ENCODE data around the gene PIANP. TPM values are rescaled to one million over a fixed set of nuclear protein-coding genes. Genes with fewer than 3 reads are reported as not detected.

PIANP gene
- total and polyA plus RNA-seq, 10 of the 15 experiments (the other 5 are each of a cell fraction or from before 2014, with no cell fraction given) = 0.08 to 0.12 (median 0.08) TPM; not detected in 7

GRCh38 chr12:6723607-6724408 is 23.2 kb upstream of the PIANP start, which contains the start of gene COPS7A (continued):
- TF ChIP-seq, protein P1, sequence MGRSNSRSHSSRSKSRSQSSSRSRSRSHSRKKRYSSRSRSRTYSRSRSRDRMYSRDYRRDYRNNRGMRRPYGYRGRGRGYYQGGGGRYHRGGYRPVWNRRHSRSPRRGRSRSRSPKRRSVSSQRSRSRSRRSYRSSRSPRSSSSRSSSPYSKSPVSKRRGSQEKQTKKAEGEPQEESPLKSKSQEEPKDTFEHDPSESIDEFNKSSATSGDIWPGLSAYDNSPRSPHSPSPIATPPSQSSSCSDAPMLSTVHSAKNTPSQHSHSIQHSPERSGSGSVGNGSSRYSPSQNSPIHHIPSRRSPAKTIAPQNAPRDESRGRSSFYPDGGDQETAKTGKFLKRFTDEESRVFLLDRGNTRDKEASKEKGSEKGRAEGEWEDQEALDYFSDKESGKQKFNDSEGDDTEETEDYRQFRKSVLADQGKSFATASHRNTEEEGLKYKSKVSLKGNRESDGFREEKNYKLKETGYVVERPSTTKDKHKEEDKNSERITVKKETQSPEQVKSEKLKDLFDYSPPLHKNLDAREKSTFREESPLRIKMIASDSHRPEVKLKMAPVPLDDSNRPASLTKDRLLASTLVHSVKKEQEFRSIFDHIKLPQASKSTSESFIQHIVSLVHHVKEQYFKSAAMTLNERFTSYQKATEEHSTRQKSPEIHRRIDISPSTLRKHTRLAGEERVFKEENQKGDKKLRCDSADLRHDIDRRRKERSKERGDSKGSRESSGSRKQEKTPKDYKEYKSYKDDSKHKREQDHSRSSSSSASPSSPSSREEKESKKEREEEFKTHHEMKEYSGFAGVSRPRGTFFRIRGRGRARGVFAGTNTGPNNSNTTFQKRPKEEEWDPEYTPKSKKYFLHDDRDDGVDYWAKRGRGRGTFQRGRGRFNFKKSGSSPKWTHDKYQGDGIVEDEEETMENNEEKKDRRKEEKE (IDR thresholded peaks at IDR 0.05) = no peak
- no peak for TF ChIP-seq ZNF24 (IDR thresholded peaks at IDR 0.05)
- peak; percentile 66 for TF ChIP-seq TAF1 (IDR thresholded peaks at IDR 0.05; ENCODE audit: borderline replicate concordance, low read depth, low read length)
- no peak for TF ChIP-seq NFXL1 (IDR thresholded peaks at IDR 0.05; ENCODE audit: borderline replicate concordance)
- no peak for TF ChIP-seq CBX5 (IDR thresholded peaks at IDR 0.05; ENCODE audit: low read depth)
- TF ChIP-seq, protein P2, sequence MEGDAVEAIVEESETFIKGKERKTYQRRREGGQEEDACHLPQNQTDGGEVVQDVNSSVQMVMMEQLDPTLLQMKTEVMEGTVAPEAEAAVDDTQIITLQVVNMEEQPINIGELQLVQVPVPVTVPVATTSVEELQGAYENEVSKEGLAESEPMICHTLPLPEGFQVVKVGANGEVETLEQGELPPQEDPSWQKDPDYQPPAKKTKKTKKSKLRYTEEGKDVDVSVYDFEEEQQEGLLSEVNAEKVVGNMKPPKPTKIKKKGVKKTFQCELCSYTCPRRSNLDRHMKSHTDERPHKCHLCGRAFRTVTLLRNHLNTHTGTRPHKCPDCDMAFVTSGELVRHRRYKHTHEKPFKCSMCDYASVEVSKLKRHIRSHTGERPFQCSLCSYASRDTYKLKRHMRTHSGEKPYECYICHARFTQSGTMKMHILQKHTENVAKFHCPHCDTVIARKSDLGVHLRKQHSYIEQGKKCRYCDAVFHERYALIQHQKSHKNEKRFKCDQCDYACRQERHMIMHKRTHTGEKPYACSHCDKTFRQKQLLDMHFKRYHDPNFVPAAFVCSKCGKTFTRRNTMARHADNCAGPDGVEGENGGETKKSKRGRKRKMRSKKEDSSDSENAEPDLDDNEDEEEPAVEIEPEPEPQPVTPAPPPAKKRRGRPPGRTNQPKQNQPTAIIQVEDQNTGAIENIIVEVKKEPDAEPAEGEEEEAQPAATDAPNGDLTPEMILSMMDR (IDR thresholded peaks at IDR 0.05 in 2 of 3, conservative IDR thresholded peaks at IDR 0.05 in 1 of 3; ENCODE audit: control insufficient read depth in 2 of 3, extremely low read depth in 1 of 3, insufficient read depth in 1 of 3, low read depth in 3 of 3, low read length in 3 of 3) = peak in 1 of 3 experiments; percentile 10; a peak in 1 of 6 replicates
- no peak for TF ChIP-seq PAX8 (IDR thresholded peaks at IDR 0.05)
- peak; percentile 6; the same call in 1 of the 2 replicates for TF ChIP-seq SMC3 (IDR thresholded peaks at IDR 0.05; ENCODE audit: borderline replicate concordance, low read length)
- peak; percentile 80 for TF ChIP-seq SKIL (IDR thresholded peaks at IDR 0.05; ENCODE audit: low read depth, poor library complexity, severe bottlenecking)
- TF ChIP-seq POU2F2 (IDR thresholded peaks at IDR 0.05; ENCODE audit: borderline replicate concordance, low read depth, low read length) = peak; percentile 62; the same call in 2 of the 3 replicates
- peak; percentile 72 for TF ChIP-seq NR2F1 (conservative IDR thresholded peaks at IDR 0.05)
- TF ChIP-seq MTA2 (IDR thresholded peaks at IDR 0.05; ENCODE audit: low read depth) = 0 out of 2 replicates have a peak, but pooled peaks have one; percentile 17
- TF ChIP-seq CREB1 (IDR thresholded peaks at IDR 0.05; ENCODE audit: low read depth) = peak; percentile 96
- TF ChIP-seq SPI1 (IDR thresholded peaks at IDR 0.05; ENCODE audit: borderline replicate concordance, insufficient read depth, low read depth, low read length) = peak; percentile 67; the same call in 1 of the 2 replicates
- peak; percentile 88 for TF ChIP-seq KLF5 (IDR thresholded peaks at IDR 0.05; ENCODE audit: partially characterized antibody)
- peak; percentile 67 for TF ChIP-seq SMAD1 (IDR thresholded peaks at IDR 0.05; ENCODE audit: low read depth, partially characterized antibody)
- no peak for TF ChIP-seq HDAC2 (IDR thresholded peaks at IDR 0.05)
- TF ChIP-seq BRCA1 (IDR thresholded peaks at IDR 0.05; ENCODE audit: low read depth, low read length) = no peak; the same call in 1 of the 2 replicates
- peak; percentile 79; the same call in 1 of the 2 replicates for TF ChIP-seq BACH1 (IDR thresholded peaks at IDR 0.05; ENCODE audit: borderline replicate concordance)
- TF ChIP-seq NR2C1 (IDR thresholded peaks at IDR 0.05) = peak; percentile 88
- TF ChIP-seq MYB (IDR thresholded peaks at IDR 0.05; ENCODE audit: borderline replicate concordance, low read depth, low read length) = no peak
- peak; percentile 78; the same call in 1 of the 2 replicates for TF ChIP-seq PML (IDR thresholded peaks at IDR 0.05; ENCODE audit: low read length)
- peak; percentile 76; the same call in 1 of the 2 replicates for TF ChIP-seq RCOR1 (conservative IDR thresholded peaks at IDR 0.05; ENCODE audit: low read depth, low read length)
- TF ChIP-seq IKZF2 (IDR thresholded peaks at IDR 0.05) = peak in 1 of 2 experiments; percentile 30
- peak; percentile 46; the same call in 1 of the 2 replicates for TF ChIP-seq ESRRA (IDR thresholded peaks at IDR 0.05; ENCODE audit: low read length)
